H1 (cell line): ENCODE results near the gene RASGRP4. TPM values are rescaled to one million over a fixed set of nuclear protein-coding genes. Genes with fewer than 3 reads are reported as not detected.

Experiments
- CTBP2 ChIP-seq: IDR thresholded peaks from 2 replicates; pipeline ENCODE4 v1.7.0; 2011; ENCODE audit warnings: borderline replicate concordance, mild to moderate bottlenecking, moderate library complexity, mixed read lengths, low read length; ENCODE audit not compliant: insufficient read depth, insufficient read length
- CTCF ChIP-seq, 3 experiments: IDR thresholded peaks; 1 replicate in 2 of 3; 2 replicates in 1 of 3; pipeline versions ENCODE4 v1.5.1 to v1.6.1; 2011; ENCODE audit warnings: low read length in 3 of 3, mild to moderate bottlenecking in 3 of 3, inconsistent platforms in 2 of 3, low read depth in 1 of 3, moderate library complexity in 1 of 3; ENCODE audit not compliant: insufficient read depth in 1 of 3; ENCODE audit errors: control extremely low read depth in 1 of 3
- FOSL1 ChIP-seq: IDR thresholded peaks from 2 replicates; pipeline ENCODE4 v1.6.1; 2011; ENCODE audit warnings: mild to moderate bottlenecking, low read depth, low read length, moderate library complexity; ENCODE audit not compliant: insufficient read depth
- polyA plus RNA-seq, 7 experiments: library from polyadenylated mRNA; depleted of rRNA in 3 of 7; stranded (reverse) in 5 of 7; unstranded in 2 of 7; fragments of >200 nt in 5 of 7; fragments of 200-250 nt in 2 of 7; gene quantifications; 1 replicate in 5 of 7; 2 replicates in 1 of 7; 4 replicates in 1 of 7; pipeline versions ENCODE4 v1.2.1 to v1.2.3, GENCODE V29; 2011 to 2013; ENCODE audit warnings: missing spikeins in 2 of 7, mixed read lengths in 2 of 7
- total RNA-seq: library from RNA; stranded (reverse); fragmentation: NEBNext Ultra II Directional; extraction: Animal tissue kit (Norgen Biotek cat#: 25700); gene quantifications from 2 replicates; pipeline ENCODE4 v1.2.1, GENCODE V29; 2021

RASGRP4 gene
- total and polyA plus RNA-seq, 2 of the 8 experiments (the other 6 are each of a cell fraction or from before 2014, with no cell fraction given) = 1.9 to 3.1 TPM

DNA sequence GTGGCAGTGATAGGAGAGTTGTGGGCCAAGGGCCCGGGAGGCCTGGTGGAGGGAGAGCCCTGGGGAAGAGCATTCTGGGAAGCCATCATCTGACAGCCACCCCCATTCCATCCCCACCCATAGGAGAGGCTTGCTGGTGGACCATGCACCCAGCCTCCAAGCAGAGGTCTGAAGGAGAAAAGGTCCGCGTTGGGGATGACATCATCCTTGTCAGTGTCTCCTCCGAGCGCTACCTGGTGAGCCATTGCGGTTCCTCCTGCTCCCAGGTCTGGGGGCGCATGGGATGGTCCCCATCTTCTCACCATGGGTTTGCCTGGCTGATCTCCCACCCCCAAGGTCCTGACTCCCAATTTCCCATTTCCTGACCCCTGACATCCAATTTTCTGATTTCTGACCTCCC is 18.0 kb upstream of the RASGRP4 start (continued):
- TF ChIP-seq FOSL1 (no peak), CTBP2 (no peak), CTCF (IDR thresholded peaks at IDR 0.05; ENCODE audit: control extremely low read depth in 1 of 3, insufficient read depth in 1 of 3, low read depth in 1 of 3, low read length in 3 of 3) (no peak)
